Body of pancreas (tissue), 4 donors: ENCODE results near the gene AMH.

Source experiments
- CTCF ChIP-seq, 7 experiments: fragments of 450-650 bp in 4 of 7; fragments of 200-600 bp in 3 of 7; sonication (generic) in 3 of 7; IDR thresholded peaks; one replicate each; pipeline ENCODE4 v1.5.1; 2016 to 2019; ENCODE audit warnings: antibody characterized with exemption in 7 of 7
- POLR2A ChIP-seq, 3 donors: fragments of 450-650 bp; IDR thresholded peaks; one replicate each; pipeline ENCODE4 v1.6.1; 2016; ENCODE audit warnings: antibody characterized with exemption in 3 of 3, mild to moderate bottlenecking in 2 of 3

- TF ChIP-seq CTCF (IDR thresholded peaks at IDR 0.05) (no peak), POLR2A (IDR thresholded peaks at IDR 0.05) (no peak)
These were observed 5.1 kb downstream of the AMH start for GRCh38 chr19:2254064-2254872.
